HG03175 (cell line): Measurements from ENCODE around the gene RRBP1.

Source experiments
- ATAC-seq: cut with Tn5 transposase; IDR thresholded peaks from one replicate; pipeline ENCODE4 v1.9.1; 2021; ENCODE audit warnings: mild to moderate bottlenecking, moderate library complexity; ENCODE audit not compliant: unreplicated experiment

Gene RRBP1

GRCh38 chr20:17587148-17587547 lies 94.9 kb downstream of the RRBP1 start:
- ATAC-seq: no peak

DNA sequence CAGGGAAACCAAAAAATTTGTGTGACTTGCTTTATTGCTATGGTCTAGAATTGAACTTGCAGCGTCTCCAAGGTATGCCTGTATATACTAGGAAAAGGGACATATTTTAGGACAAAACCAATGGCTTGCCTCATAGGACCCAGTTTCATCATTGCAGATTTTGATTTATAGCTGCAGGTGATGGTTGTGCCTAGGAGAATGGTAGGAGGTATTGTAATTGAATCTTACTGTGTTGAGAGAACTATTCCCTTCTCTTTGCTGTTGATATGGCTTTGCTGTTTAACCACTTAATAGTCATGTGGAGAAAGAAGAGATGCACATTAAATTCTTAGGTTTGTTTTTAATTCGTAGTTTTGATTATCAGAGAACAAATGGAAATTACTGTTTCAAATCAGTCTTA lies 95.8 kb downstream of the RRBP1 start:
- no peak for ATAC-seq

DNA sequence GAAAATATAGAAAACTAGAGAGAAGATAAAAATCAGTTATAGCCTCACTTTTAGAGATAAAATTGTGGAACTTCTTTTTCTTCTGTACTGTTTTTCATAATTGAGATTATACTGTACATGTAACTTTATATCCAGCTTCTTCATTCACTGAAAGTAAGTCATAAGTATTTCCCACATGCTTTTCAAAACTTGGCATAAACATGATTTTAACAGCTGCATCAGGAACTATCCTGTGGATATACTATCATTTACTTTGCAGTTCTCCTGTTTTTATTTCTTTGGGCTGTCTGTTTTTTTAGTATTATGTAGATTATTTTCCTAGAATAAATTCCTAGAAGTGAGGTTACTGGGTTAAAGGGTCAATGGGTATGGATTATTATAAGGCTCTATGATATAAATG lies 97.4 kb downstream of the RRBP1 start:
- no peak for ATAC-seq

- no peak for ATAC-seq
Observed at GRCh38 chr20:17583126-17583525, 98.9 kb downstream of the RRBP1 start.

GRCh38 chr20:17580895-17581294 lies 101.1 kb downstream of the RRBP1 start:
- ATAC-seq: no peak

- no peak for ATAC-seq
Observed at GRCh38 chr20:17579369-17580039, 102.5 kb downstream of the RRBP1 start.

DNA sequence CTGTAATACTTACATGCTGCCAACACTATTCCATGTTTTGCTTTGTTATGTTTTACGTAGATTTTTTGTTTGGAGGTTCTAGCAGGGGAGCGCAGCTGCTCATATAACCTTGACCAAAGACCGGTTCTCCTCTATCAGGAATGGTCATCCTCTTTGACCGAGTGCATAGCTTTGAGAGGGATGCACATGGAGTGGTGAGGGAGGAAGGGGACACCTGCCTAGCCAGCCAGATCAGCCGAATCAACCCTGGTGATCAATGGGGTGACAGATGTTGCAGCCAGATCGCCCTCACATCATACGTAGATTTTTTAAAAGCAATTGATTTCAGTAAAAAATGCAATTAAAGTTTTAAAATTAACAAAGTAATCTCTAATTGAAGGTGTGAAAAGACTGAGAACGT lies 105.8 kb downstream of the RRBP1 start:
- ATAC-seq: no peak

DNA sequence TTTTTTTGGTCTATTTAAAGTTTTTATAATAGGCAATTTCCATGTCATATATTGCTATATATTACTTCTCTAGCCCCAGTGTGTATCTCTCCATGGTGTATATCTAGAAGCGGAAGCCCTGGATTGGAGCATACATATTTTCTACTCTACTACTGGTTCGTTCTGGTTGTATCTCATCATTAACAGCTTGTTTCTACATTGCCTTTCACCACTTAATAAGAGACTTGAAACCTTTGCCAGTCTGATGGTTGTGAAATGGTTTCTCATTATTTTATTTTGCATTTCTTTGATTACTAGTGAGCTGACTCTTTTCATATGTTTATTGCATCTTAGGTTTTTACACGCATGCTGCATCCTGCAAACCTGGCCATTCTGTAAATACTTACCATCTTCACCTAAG lies 108.6 kb downstream of the RRBP1 start:
- no peak for ATAC-seq

GRCh38 chr20:17572034-17572638 lies 109.9 kb downstream of the RRBP1 start:
- no peak for ATAC-seq

DNA sequence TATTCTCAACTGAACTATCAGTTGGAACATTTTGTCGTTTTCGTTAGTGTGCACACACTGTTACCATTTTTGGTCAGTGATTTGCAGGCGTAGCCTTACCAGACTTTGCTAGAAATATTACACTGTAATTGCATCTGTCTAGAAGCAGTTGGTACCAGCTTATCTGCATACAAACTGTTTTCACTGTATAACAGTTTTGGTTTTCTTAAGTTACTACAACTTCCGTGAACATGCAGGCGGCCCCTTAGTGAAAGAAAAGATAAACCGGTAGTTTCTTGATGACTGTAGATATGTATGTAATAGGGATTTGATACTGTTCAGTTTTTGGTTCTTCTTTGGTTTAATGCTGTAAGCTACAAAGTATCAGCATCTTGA lies 110.9 kb downstream of the RRBP1 start:
- ATAC-seq: no peak

DNA sequence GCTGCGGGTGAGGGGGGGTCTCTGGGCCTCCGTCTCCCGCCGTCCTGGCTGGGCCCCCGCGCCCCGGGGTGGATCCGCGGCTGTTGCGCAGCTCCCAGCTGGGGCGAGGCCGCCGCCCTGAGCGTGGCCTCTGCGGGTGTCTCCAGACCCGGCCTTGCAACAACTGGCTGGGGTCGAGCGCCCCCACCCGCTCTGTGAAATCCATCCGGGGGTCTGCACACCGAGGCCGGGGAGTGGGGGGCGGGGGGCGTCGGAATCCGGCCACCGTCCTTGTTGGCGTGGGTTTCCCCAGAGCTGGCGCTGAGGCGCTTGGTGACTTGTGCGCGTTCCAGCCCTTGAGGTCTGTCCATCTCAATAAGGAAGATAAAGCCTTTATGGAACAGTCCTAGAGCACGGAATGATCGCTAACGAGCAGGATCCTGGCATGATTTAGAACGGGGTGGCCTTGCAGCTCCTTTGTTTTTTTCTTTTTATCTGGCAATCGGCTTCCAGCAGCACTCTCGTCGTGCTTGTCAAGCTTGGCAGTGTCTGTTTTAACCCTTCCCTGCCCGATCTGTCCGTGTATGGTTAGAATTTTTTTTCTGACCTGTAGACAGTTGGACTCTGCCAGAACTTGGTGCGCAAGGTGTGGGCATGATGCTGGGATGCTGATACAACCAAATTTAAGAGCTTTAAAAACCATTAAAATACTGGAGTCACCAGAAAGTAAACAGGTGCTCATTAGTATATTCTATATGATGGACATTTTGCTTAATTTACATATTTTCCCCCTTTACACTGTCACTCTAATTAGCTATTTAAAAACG lies 111.5 kb downstream of the RRBP1 start:
- ATAC-seq: peak; percentile 29

DNA sequence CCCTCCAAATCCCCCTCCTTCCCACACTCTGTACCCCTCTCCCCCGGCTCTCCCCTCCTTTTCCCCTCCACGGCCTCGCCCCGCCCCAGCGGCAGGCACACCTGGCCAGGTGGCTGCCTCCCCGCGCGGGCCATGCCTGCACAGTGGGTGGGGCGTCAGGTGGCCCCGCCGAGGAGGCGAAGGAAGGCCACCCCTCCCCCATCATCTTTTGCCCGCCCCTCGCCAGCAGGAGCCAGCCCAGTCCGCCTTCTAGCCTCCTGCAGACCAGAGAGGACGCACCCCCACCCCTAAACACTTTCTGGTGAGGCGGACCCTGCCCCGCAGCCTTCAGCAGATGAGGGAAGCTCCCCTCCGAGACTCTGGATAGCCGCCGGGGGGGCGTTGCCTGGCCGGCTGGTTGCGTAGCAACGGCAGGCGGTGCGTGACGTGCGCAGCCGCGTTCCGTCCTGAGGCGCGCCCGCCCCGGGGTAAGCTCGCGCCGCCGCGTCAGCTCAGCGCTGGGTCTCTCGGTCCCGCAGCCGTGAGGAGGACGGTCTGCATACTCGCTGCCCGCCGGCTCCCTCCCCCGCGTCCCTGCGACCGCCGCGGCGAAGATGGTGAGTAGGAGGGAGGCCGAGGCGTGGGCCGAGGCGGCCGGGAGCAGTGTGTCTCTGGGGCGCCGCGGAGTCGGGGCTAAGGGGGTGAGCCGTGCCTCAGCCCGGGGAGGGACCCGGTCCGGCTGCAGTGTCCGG lies 112.3 kb downstream of the RRBP1 start, which contains the start of gene DSTN:
TSS of gene DSTN (plus strand) at position 460 of the 731 bp plus-strand sequence. CDS start at position 594, 134 bp downstream.
- ATAC-seq: peak; percentile 94

GRCh38 chr20:17568972-17569521 lies 113.0 kb downstream of the RRBP1 start:
- no peak for ATAC-seq

DNA sequence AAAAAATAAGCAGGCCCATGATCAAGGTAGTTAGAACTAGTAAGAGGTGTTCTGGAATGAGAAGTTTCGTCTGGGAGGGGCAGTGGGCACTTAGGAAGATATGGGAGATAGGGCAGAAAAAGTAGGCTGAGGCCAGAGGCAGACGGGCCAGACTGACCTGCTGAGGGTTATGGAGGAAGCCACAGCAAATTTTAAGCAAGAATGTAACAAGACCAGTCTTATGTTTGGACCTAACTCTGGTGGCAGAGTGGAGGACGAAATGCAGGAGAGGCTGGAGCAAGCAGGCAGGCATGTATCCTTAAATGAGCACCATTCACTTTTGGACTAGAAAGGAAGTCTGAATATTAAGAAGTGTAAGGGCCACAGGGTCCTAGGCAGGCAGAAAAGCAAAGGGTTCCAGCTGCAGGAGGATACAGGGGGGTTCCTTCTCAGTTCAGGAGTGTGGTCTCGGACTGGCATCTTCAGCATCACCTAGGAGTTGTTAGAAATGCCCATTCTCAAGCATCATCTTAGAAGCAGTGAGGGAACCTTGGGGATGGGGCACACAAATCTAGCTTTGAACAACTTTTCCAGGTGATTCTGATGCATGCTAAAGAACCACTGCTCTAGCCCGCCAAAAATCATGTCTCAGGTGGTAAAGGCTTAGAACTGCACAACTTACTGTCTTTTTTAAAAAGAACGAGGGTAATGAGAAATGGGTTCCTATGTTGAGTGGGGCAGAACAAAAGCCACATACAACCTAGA lies 113.8 kb downstream of the RRBP1 start:
- no peak for ATAC-seq

DNA sequence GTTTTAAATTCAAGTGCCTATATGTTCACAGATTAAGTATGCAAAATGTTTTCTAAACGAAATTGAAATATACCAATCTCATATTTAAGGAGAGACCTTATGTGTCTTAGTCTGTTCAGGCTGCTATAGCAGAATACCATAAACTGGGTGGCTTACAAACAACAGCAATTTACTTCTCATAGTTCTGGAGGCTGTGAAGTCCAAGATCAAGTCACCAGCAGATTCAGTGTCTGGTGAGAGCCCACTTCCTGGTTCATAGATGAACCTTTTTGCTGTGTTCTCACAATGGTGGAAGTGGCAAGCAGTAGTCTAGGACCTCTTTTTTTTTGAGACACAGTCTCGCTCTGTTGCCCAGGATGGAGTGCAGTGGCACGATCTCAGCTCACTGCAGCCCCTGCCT lies 115.7 kb downstream of the RRBP1 start:
- no peak for ATAC-seq

DNA sequence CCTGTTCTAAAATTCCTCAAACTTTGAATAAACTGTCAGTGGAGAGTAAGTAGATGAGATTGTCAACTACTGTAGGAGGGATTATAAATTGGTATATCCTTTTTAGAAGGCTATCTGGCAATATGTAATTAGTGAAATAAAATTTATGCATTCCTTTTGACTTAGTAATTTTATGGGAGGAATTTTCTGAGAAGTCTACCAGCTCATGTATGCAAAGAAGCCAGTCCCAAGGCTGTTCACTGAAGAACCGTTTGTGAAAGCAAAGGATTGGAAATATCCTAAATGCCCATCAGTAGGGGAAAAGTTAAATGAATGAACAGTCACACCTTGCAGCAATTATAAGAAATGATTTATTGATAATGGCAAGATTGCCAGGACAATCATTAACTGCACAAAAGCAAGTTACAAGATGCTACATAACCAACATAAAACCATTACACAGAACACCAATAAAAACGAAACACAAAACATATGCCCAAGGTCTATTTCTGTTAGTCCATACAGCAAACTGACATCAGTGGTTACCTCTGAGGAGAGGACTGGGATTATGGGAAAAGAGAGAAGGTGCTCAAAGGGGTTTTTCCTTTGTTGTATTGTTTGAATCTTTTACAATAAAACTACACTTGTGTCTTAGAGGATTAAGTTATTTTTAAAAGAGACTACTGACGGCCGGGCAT lies 116.7 kb downstream of the RRBP1 start:
- ATAC-seq: no peak
